Activated B cell treated with CpG ODN at 0.5 μM for 24 hours (primary cell): ENCODE results near the gene BCL7C. TPM values are rescaled to one million over a fixed set of nuclear protein-coding genes. Genes with fewer than 3 reads are reported as not detected.
A peak's percentile ranks its signal among the peaks of the same experiment; 100 is the strongest.

Experiments
- ATAC-seq: fragments of 200-7000 bp; cut with Tn5 transposase; one replicate; pipeline ENCODE4 v1.10.0; 2021; ENCODE audit warnings: low read depth, mild to moderate bottlenecking, moderate library complexity
- CTCF ChIA-PET: fragments of 350-600 bp; sonication (Branson Sonifier 250); formaldehyde crosslinking; loops from one replicate; lab custom pipeline; 2021; ENCODE audit warnings: antibody characterized with exemption; lab: Charles Lee
- POLR2A ChIA-PET: fragments of 350-600 bp; sonication (Branson Sonifier 250); formaldehyde crosslinking; loops from one replicate; lab custom pipeline; 2021; ENCODE audit warnings: antibody characterized with exemption; lab: Charles Lee
- DNase-seq: peaks from one replicate; pipeline ENCODE4 v3.0.0; 2022
- H3K27ac Mint-ChIP-seq: one replicate; pipeline ENCODE4 v1.8.0; 2020; ENCODE audit warnings: mixed read lengths
- H3K27me3 Mint-ChIP-seq: one replicate; pipeline ENCODE4 v1.8.0; 2021; ENCODE audit warnings: mixed read lengths
- H3K36me3 Mint-ChIP-seq: one replicate; pipeline ENCODE4 v1.8.0; 2021; ENCODE audit warnings: low read depth, mixed read lengths
- H3K4me1 Mint-ChIP-seq: one replicate; pipeline ENCODE4 v1.8.0; 2021; ENCODE audit warnings: mixed read lengths
- H3K4me3 Mint-ChIP-seq: one replicate; pipeline ENCODE4 v1.8.0; 2020; ENCODE audit warnings: mild to moderate bottlenecking, mixed read lengths
- H3K9me3 Mint-ChIP-seq: one replicate; pipeline ENCODE4 v1.8.0; 2020; ENCODE audit warnings: mixed read lengths
- CTCF ChIP-seq: fragments of 200-600 bp; IDR thresholded peaks from one replicate; pipeline ENCODE4 v1.8.0; 2022; ENCODE audit warnings: antibody characterized with exemption, mild to moderate bottlenecking
- intact Hi-C: fragments of 100-400 bp; cut with micrococcal nuclease; formaldehyde crosslinking; loops from one replicate; pipeline ENCODE4 v1.15.1; 2024
- total RNA-seq: library from RNA; stranded (reverse); gene quantifications from 2 replicates; pipeline ENCODE4 v1.2.3, GENCODE V29; 2022

Gene BCL7C
- total RNA-seq, 1 donor from 2014 or later = 32.2 TPM

DNA sequence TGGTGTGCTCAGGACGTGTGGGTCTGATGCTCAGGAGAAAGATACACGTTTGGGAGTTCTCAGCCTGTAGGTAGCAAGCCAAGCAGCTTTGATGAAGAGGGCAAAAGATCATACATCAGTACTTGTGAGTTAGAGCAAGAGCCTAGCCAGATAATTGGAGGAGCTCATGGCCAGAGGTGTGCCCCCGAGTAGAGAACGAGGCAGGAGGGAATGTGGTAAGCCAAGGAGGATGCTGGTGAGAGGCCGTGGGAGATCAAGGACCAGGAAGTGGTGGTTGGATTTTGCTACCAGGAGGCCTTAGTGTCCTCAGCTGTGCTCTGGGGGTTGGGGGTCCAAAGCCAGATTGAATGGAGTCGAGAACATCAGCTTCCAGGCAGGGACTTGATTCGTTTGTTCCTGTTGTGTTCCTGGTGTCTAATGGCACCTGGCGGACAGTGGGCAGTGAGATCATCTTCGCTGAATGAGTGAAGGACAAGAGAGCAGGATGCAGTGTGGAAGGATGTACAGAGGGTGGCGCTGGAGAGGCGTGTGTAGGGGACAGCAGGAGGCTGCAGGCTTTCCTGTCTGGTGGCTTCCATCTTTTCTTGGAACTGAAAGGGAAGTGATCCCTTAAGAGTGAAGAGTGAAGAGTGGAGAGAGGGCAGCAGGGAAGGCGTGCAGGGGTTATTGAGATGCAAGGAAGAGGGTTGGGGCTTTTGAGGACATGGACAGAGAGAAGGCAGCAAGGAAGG is 41.1 kb upstream of the BCL7C start:
- DNase-seq (no peak), ATAC-seq (peak; percentile 37)

GRCh38 chr16:30931068-30931650 is 37.3 kb upstream of the BCL7C start:
- CTCF ChIA-PET = no interaction called here
- H3K27me3 Mint-ChIP-seq = no peaks in the 10 kb centered on the region
- H3K4me1 Mint-ChIP-seq = peaks cover 2% of the 10 kb centered on the region

More for the DNA sequence above, 41.1 kb upstream of the BCL7C start:
- TF ChIP-seq CTCF = no peak
- H3K9me3 Mint-ChIP-seq = no peaks in the 10 kb centered on the region
- no peak overlapping the region for H3K27ac Mint-ChIP-seq
- peaks cover 7% of the 10 kb centered on the region for H3K4me1 Mint-ChIP-seq
- peaks cover 26% of the 10 kb centered on the region for H3K36me3 Mint-ChIP-seq
- H3K27me3 Mint-ChIP-seq = no peaks in the 10 kb centered on the region
- H3K4me3 Mint-ChIP-seq = no peak overlapping the region
- ChIA-PET CTCF (no interaction called here), POLR2A (no interaction called here)
- intact Hi-C loops = no loop called here

GRCh38 chr16:30930160-30930571 is 36.3 kb upstream of the BCL7C start:
- peaks cover 30% of the 10 kb centered on the region for H3K36me3 Mint-ChIP-seq
- intact Hi-C loops = no loop called here

More at GRCh38 chr16:30931068-30931650, 37.3 kb upstream of the BCL7C start:
- ATAC-seq (no peak), DNase-seq (no peak)
- TF ChIP-seq CTCF = no peak
- POLR2A ChIA-PET = no interaction called here
- intact Hi-C loops = no loop called here
- H3K27ac Mint-ChIP-seq = no peak overlapping the region
- peaks cover 31% of the 10 kb centered on the region for H3K36me3 Mint-ChIP-seq
- no peaks in the 10 kb centered on the region for H3K9me3 Mint-ChIP-seq
- H3K4me3 Mint-ChIP-seq = no peak overlapping the region

DNA sequence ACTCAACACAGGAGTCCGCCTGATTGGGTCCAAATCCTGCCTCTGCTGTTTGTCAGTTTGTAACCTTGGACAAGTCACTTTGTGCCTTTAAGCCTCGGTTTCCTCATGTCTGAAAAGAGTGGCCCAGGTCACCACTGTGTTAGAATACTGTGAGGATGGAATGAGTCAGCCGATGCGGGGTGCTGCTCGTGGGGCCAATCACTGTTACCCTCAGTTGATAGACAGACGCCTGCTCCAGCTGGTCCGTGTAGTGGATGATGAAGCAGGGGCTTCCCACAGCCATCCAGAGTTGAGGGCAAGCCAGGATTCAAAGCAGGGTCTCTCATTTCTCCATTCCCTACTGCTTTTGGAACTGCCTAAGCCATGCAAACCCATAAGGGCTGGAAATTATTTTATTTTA is 35.3 kb upstream of the BCL7C start:
- Mint-ChIP-seq H3K9me3 (no peaks in the 10 kb centered on the region), H3K27ac (no peak overlapping the region), H3K36me3 (peaks cover 28% of the 10 kb centered on the region), H3K4me3 (no peak overlapping the region), H3K4me1 (peaks cover 10% of the 10 kb centered on the region), H3K27me3 (no peaks in the 10 kb centered on the region)
- ATAC-seq (no peak), DNase-seq (no peak)
- TF ChIP-seq CTCF = no peak
- POLR2A ChIA-PET = interaction anchor here (0.9 to 1.1 kb wide), 2 partner anchors 12 to 25 kb away, joined by 3 read pairs; no protein-coding TSS in a partner anchor
- CTCF ChIA-PET = no interaction called here
- intact Hi-C loops = loop anchor here (10.0 kb wide), 1 partner anchor 374 kb away; the partner anchor contains the start of gene ZNF764

More at GRCh38 chr16:30930160-30930571, 36.3 kb upstream of the BCL7C start:
- H3K9me3 Mint-ChIP-seq = no peaks in the 10 kb centered on the region
- POLR2A ChIA-PET = no interaction called here
- H3K4me1 Mint-ChIP-seq = peaks cover 5% of the 10 kb centered on the region
- CTCF ChIA-PET = no interaction called here
- H3K27ac Mint-ChIP-seq = no peak overlapping the region
- H3K27me3 Mint-ChIP-seq = no peaks in the 10 kb centered on the region
- H3K4me3 Mint-ChIP-seq = no peak overlapping the region
- TF ChIP-seq CTCF = no peak
- no peak for ATAC-seq
- no peak for DNase-seq

DNA sequence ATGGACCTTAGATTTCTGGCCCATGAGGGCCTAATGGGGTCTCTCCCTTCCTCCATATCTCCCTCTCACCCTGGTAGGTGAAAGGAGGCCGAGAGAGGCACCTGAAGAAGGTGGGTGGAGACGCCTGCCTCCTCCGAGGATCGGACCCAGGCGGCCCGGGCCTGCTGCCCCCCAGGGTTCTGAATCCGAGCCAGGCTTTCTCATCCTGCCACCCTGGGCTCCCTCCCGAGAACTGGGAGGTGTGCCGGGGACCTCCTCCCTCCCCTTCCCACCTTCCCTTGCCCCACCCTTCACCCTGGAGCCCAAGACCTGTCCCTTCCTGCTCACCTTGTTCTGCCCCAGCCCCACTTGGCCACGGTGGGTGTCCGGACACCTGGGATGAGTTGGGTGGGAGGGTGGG is 34.5 kb upstream of the BCL7C start:
- Mint-ChIP-seq H3K9me3 (no peaks in the 10 kb centered on the region), H3K4me3 (no peak overlapping the region)
- intact Hi-C loops = loop anchor here (10.0 kb wide), 1 partner anchor 374 kb away; the partner anchor contains the start of gene ZNF764

More for the DNA sequence above, 34.5 kb upstream of the BCL7C start:
- DNase-seq (no peak), ATAC-seq (no peak)
- TF ChIP-seq CTCF = no peak
- H3K27me3 Mint-ChIP-seq = no peaks in the 10 kb centered on the region
- CTCF ChIA-PET = no interaction called here
- H3K4me1 Mint-ChIP-seq = peaks cover 10% of the 10 kb centered on the region
- H3K36me3 Mint-ChIP-seq = peaks cover 28% of the 10 kb centered on the region
- no peak overlapping the region for H3K27ac Mint-ChIP-seq
- POLR2A ChIA-PET = interaction anchor here (1.1 to 1.8 kb wide), 2 partner anchors 11 to 29 kb away, joined by 3 to 4 read pairs; partner anchors contain the start of gene SETD1A
